H1 (cell line): ENCODE results near the gene PLCXD1. TPM values are rescaled to one million over a fixed set of nuclear protein-coding genes. Genes with fewer than 3 reads are reported as not detected.

Experiments
- CTCF ChIP-seq, 3 experiments: IDR thresholded peaks; 1 replicate in 2 of 3; 2 replicates in 1 of 3; pipeline versions ENCODE4 v1.5.1 to v1.6.1; 2011; ENCODE audit warnings: low read length in 3 of 3, mild to moderate bottlenecking in 3 of 3, inconsistent platforms in 2 of 3, low read depth in 1 of 3, moderate library complexity in 1 of 3; ENCODE audit not compliant: insufficient read depth in 1 of 3; ENCODE audit errors: control extremely low read depth in 1 of 3
- EGR1 ChIP-seq: IDR thresholded peaks from 2 replicates; pipeline ENCODE4 v1.6.1; 2011; ENCODE audit warnings: low read depth, low read length, borderline replicate concordance
- KDM5A ChIP-seq: fragments of 200-600 bp; IDR thresholded peaks from 2 replicates; pipeline ENCODE4 v1.7.1; 2012; ENCODE audit warnings: mild to moderate bottlenecking, low read length, inconsistent platforms, mixed read lengths
- RFX5 ChIP-seq: IDR thresholded peaks from 2 replicates; pipeline ENCODE4 v1.6.1; 2011; ENCODE audit warnings: low read depth, low read length, improper control_type of control experiment, borderline replicate concordance
- SIN3A ChIP-seq, 2 experiments: IDR thresholded peaks in 1 of 2; conservative IDR thresholded peaks in 1 of 2; 2 replicates each; pipeline ENCODE4 v1.6.1; 2011 to 2012; ENCODE audit warnings: low read length in 2 of 2, improper control_type of control experiment in 1 of 2, low read depth in 1 of 2, mild to moderate bottlenecking in 1 of 2
- polyA plus RNA-seq, 7 experiments: library from polyadenylated mRNA; depleted of rRNA in 3 of 7; stranded (reverse) in 5 of 7; unstranded in 2 of 7; fragments of >200 nt in 5 of 7; fragments of 200-250 nt in 2 of 7; gene quantifications; 1 replicate in 5 of 7; 2 replicates in 1 of 7; 4 replicates in 1 of 7; pipeline versions ENCODE4 v1.2.1 to v1.2.3, GENCODE V29; 2011 to 2013; ENCODE audit warnings: missing spikeins in 2 of 7, mixed read lengths in 2 of 7
- total RNA-seq: library from RNA; stranded (reverse); fragmentation: NEBNext Ultra II Directional; extraction: Animal tissue kit (Norgen Biotek cat#: 25700); gene quantifications from 2 replicates; pipeline ENCODE4 v1.2.1, GENCODE V29; 2021
- TF ChIP-seq, protein P1 (sequence below): fragments of 300-600 bp; sonication (generic); IDR thresholded peaks from 2 replicates; pipeline ENCODE4 v1.7.1; 2012; ENCODE audit warnings: low read length, moderate library complexity, mild to moderate bottlenecking, inconsistent platforms; ENCODE audit not compliant: insufficient replicate concordance
- TF ChIP-seq, protein P2 (sequence below): IDR thresholded peaks from 2 replicates; pipeline ENCODE4 v1.6.1; 2012; ENCODE audit warnings: low read length, inconsistent platforms

PLCXD1 gene
- total and polyA plus RNA-seq, 2 of the 8 experiments (the other 6 are each of a cell fraction or from before 2014, with no cell fraction given): 93.6 to 124 TPM

- TF ChIP-seq, protein P1, sequence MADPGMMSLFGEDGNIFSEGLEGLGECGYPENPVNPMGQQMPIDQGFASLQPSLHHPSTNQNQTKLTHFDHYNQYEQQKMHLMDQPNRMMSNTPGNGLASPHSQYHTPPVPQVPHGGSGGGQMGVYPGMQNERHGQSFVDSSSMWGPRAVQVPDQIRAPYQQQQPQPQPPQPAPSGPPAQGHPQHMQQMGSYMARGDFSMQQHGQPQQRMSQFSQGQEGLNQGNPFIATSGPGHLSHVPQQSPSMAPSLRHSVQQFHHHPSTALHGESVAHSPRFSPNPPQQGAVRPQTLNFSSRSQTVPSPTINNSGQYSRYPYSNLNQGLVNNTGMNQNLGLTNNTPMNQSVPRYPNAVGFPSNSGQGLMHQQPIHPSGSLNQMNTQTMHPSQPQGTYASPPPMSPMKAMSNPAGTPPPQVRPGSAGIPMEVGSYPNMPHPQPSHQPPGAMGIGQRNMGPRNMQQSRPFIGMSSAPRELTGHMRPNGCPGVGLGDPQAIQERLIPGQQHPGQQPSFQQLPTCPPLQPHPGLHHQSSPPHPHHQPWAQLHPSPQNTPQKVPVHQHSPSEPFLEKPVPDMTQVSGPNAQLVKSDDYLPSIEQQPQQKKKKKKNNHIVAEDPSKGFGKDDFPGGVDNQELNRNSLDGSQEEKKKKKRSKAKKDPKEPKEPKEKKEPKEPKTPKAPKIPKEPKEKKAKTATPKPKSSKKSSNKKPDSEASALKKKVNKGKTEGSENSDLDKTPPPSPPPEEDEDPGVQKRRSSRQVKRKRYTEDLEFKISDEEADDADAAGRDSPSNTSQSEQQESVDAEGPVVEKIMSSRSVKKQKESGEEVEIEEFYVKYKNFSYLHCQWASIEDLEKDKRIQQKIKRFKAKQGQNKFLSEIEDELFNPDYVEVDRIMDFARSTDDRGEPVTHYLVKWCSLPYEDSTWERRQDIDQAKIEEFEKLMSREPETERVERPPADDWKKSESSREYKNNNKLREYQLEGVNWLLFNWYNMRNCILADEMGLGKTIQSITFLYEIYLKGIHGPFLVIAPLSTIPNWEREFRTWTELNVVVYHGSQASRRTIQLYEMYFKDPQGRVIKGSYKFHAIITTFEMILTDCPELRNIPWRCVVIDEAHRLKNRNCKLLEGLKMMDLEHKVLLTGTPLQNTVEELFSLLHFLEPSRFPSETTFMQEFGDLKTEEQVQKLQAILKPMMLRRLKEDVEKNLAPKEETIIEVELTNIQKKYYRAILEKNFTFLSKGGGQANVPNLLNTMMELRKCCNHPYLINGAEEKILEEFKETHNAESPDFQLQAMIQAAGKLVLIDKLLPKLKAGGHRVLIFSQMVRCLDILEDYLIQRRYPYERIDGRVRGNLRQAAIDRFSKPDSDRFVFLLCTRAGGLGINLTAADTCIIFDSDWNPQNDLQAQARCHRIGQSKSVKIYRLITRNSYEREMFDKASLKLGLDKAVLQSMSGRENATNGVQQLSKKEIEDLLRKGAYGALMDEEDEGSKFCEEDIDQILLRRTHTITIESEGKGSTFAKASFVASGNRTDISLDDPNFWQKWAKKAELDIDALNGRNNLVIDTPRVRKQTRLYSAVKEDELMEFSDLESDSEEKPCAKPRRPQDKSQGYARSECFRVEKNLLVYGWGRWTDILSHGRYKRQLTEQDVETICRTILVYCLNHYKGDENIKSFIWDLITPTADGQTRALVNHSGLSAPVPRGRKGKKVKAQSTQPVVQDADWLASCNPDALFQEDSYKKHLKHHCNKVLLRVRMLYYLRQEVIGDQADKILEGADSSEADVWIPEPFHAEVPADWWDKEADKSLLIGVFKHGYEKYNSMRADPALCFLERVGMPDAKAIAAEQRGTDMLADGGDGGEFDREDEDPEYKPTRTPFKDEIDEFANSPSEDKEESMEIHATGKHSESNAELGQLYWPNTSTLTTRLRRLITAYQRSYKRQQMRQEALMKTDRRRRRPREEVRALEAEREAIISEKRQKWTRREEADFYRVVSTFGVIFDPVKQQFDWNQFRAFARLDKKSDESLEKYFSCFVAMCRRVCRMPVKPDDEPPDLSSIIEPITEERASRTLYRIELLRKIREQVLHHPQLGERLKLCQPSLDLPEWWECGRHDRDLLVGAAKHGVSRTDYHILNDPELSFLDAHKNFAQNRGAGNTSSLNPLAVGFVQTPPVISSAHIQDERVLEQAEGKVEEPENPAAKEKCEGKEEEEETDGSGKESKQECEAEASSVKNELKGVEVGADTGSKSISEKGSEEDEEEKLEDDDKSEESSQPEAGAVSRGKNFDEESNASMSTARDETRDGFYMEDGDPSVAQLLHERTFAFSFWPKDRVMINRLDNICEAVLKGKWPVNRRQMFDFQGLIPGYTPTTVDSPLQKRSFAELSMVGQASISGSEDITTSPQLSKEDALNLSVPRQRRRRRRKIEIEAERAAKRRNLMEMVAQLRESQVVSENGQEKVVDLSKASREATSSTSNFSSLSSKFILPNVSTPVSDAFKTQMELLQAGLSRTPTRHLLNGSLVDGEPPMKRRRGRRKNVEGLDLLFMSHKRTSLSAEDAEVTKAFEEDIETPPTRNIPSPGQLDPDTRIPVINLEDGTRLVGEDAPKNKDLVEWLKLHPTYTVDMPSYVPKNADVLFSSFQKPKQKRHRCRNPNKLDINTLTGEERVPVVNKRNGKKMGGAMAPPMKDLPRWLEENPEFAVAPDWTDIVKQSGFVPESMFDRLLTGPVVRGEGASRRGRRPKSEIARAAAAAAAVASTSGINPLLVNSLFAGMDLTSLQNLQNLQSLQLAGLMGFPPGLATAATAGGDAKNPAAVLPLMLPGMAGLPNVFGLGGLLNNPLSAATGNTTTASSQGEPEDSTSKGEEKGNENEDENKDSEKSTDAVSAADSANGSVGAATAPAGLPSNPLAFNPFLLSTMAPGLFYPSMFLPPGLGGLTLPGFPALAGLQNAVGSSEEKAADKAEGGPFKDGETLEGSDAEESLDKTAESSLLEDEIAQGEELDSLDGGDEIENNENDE: no peak
- TF ChIP-seq, protein P2, sequence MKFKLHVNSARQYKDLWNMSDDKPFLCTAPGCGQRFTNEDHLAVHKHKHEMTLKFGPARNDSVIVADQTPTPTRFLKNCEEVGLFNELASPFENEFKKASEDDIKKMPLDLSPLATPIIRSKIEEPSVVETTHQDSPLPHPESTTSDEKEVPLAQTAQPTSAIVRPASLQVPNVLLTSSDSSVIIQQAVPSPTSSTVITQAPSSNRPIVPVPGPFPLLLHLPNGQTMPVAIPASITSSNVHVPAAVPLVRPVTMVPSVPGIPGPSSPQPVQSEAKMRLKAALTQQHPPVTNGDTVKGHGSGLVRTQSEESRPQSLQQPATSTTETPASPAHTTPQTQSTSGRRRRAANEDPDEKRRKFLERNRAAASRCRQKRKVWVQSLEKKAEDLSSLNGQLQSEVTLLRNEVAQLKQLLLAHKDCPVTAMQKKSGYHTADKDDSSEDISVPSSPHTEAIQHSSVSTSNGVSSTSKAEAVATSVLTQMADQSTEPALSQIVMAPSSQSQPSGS: no peak
- TF ChIP-seq EGR1 (no peak), SIN3A (conservative IDR thresholded peaks at IDR 0.05 in 1 of 2, IDR thresholded peaks at IDR 0.05 in 1 of 2; ENCODE audit: low read depth in 1 of 2, low read length in 2 of 2) (no peak), RFX5 (no peak), CTCF (IDR thresholded peaks at IDR 0.05; ENCODE audit: control extremely low read depth in 1 of 3, insufficient read depth in 1 of 3, low read depth in 1 of 3, low read length in 3 of 3) (no peak), KDM5A (no peak)
Observed at GRCh38 chrX:349196-349595, 68.0 kb downstream of the PLCXD1 start (continued).
